ENCODE measurements around the gene COLGALT1. TPM values are rescaled to one million over a fixed set of nuclear protein-coding genes. Genes with fewer than 3 reads are reported as not detected.

The COLGALT1 gene
- total RNA-seq, 2 donors from 2014 or later, result 28.3 to 30.8 TPM

DNA sequence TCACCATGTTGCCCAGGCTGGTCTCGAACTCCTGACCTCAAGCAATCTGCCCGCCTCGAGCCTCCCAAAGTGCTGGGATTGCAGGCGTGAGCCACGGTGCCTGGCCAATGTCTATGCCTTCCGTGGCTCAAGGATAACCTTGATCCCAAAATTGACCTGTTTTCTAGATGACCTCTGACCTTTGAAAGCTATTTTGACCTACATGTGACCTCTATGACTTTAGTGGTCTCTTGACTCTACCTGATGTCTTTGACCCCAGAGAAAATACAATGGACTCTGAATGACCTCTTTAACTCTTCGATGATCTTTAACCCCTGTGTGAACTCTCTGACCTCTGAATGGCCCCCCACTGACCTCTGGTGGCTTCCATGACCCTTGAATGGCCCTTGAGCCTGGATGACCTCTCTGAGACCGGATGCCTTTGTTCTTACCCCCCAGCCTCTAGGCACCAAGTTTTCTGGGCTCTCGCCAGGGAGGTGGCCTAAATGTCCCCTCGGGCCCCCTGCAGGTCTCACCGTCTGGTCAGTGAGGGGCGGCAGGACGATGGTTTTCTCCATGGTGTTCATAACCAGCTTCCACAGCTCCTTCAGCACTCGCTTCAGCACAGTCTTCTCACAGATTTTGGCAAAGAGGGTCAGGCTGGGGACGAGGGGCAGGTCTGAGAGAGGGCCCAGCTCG, 69.0 kb downstream of the COLGALT1 start:
- no peaks in the 10 kb centered on the region for H3K4me1 ChIP-seq
- no peak for DNase-seq (ENCODE audit: low spot score)
- peaks cover 0 to 15% of the 10 kb centered on the region in 2 donors for H3K9me3 ChIP-seq
- H3K36me3 ChIP-seq, result no peaks in the 10 kb centered on the region
- H3K4me3 ChIP-seq, result no peak overlapping the region
- no peak overlapping the region for H3K27ac ChIP-seq
- TF ChIP-seq, protein P1, sequence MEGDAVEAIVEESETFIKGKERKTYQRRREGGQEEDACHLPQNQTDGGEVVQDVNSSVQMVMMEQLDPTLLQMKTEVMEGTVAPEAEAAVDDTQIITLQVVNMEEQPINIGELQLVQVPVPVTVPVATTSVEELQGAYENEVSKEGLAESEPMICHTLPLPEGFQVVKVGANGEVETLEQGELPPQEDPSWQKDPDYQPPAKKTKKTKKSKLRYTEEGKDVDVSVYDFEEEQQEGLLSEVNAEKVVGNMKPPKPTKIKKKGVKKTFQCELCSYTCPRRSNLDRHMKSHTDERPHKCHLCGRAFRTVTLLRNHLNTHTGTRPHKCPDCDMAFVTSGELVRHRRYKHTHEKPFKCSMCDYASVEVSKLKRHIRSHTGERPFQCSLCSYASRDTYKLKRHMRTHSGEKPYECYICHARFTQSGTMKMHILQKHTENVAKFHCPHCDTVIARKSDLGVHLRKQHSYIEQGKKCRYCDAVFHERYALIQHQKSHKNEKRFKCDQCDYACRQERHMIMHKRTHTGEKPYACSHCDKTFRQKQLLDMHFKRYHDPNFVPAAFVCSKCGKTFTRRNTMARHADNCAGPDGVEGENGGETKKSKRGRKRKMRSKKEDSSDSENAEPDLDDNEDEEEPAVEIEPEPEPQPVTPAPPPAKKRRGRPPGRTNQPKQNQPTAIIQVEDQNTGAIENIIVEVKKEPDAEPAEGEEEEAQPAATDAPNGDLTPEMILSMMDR (IDR thresholded peaks at IDR 0.05), result no peak
- no peaks in the 10 kb centered on the region for H3K27me3 ChIP-seq

DNA sequence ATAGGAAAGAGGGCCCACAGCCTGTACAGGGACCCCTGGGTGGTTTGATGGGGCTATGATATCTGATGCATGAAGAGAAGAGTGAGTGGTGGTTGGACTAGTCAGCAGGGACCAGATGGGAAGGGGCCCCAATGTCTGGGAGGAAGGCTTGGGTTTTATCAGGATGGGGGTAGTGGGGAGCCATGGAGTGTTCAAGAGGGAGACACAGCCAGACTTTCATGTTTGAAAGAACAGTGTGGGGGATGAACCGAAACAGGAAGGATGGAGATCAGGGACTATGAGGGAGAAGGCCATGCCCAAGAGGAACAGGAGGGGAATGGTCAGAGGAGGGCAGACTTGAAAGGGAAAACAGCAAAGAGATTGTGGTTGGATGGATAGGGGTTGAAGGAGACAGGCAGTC, 69.6 kb downstream of the COLGALT1 start:
- no peak overlapping the region for H3K27ac ChIP-seq
- no peaks in the 10 kb centered on the region for H3K36me3 ChIP-seq
- H3K9me3 ChIP-seq, result peaks cover 0 to 15% of the 10 kb centered on the region in 2 donors
- TF ChIP-seq, protein P1 (IDR thresholded peaks at IDR 0.05), result no peak
- no peaks in the 10 kb centered on the region for H3K27me3 ChIP-seq
- DNase-seq (ENCODE audit: low spot score), result no peak
- no peak overlapping the region for H3K4me3 ChIP-seq
- H3K4me1 ChIP-seq, result no peaks in the 10 kb centered on the region

DNA sequence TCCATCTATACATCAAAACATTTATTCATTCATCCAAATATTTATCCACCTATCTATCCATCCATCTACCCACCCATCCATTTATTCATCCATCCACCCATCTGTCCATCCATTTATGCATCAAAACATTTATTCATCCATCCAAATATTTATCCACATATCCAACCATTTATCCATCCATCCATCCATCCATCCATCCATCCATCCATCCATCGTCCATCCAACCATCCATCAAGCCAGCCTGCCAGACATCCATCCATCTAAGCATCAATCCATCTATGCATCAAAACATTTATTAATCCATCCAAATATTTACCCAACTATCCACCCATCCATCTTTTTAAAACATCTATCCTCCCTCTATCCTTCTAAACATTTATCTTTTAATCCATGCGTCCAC, 70.5 kb downstream of the COLGALT1 start:
- DNase-seq (ENCODE audit: low spot score), result no peak
- Histone ChIP-seq H3K4me3 (no peak overlapping the region), H3K36me3 (no peaks in the 10 kb centered on the region), H3K4me1 (no peaks in the 10 kb centered on the region), H3K9me3 (peaks cover 0 to 14% of the 10 kb centered on the region in 2 donors), H3K27me3 (no peaks in the 10 kb centered on the region), H3K27ac (no peak overlapping the region)
- TF ChIP-seq, protein P1 (IDR thresholded peaks at IDR 0.05), result no peak

DNA sequence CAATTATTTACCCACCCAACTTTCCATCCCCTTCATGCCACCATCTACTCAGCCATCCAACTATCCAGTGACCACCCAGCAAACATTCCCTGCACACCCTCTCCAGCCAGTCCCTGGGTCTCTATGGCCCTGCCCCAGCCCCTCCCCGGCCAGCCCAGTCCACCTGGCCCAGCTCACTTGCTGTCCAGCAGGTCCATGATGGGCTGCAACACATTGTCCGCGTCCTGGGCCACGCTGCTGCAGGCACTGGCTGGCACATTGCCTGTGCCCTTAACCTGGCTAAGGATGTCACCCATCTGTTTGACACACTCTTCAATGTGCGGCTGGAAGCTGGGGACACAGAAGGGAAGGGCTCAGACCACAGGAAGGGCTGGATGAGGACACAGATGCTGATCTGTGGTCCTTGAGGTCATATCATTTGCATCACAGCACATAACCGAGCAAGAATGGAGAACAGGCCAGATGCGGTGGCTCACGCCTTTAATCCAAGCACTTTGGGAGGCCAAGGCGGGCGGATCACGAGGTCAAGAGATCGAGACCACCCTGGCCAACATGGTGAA, 71.1 kb downstream of the COLGALT1 start:
- Histone ChIP-seq H3K4me3 (no peak overlapping the region), H3K4me1 (no peaks in the 10 kb centered on the region), H3K27me3 (no peaks in the 10 kb centered on the region), H3K9me3 (peaks cover 0 to 9% of the 10 kb centered on the region in 2 donors), H3K36me3 (no peaks in the 10 kb centered on the region), H3K27ac (no peak overlapping the region)
- no peak for DNase-seq (ENCODE audit: low spot score)
- TF ChIP-seq, protein P1 (IDR thresholded peaks at IDR 0.05), result no peak

DNA sequence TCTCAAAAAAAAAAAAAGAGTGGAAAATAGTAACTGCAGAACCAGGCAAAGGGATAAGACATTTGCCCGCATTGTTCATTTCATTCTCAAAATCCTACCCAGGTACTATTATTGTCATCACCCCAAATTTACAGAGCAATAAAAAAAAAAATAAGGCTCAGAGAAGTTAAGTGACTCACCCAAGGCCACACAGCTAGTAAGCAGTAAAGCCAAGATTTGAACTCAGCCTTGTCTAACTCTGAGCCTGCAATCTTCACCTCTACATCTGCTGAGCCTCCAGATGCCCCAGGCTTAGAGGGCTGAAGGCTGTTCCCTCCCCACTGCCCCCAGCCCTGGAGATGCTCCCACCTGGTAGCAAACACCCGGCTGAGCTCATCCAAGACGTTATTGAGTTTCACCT, 71.7 kb downstream of the COLGALT1 start:
- Histone ChIP-seq H3K27me3 (no peaks in the 10 kb centered on the region), H3K9me3 (peaks cover 0 to 3% of the 10 kb centered on the region in 2 donors), H3K27ac (no peak overlapping the region), H3K4me3 (no peak overlapping the region), H3K36me3 (no peaks in the 10 kb centered on the region), H3K4me1 (no peaks in the 10 kb centered on the region)
- TF ChIP-seq, protein P1 (IDR thresholded peaks at IDR 0.05), result no peak
- DNase-seq (ENCODE audit: low spot score), result no peak
